ENCODE measurements around the gene FBXO11. TPM values are rescaled to one million over a fixed set of nuclear protein-coding genes. Genes with fewer than 3 reads are reported as not detected.

The FBXO11 gene
- total RNA-seq, 1 experiment from 2014 or later: 64.1 TPM

- CTCF ChIA-PET: interaction anchor here (0.8 kb wide), 2 partner anchors 15 to 20 kb away, joined by 3 to 5 read pairs; no protein-coding TSS in a partner anchor
Observed at GRCh38 chr2:47838249-47838648, 68.0 kb downstream of the FBXO11 start.

GRCh38 chr2:47833516-47833968 lies 72.8 kb downstream of the FBXO11 start:
- Mint-ChIP-seq H3K4me1 (ENCODE audit: insufficient read depth, unreplicated experiment) (no peaks in the 10 kb centered on the region), H3K4me3 (ENCODE audit: unreplicated experiment) (no peak overlapping the region), H3K9me3 (ENCODE audit: unreplicated experiment) (no peaks in the 10 kb centered on the region), H3K27ac (ENCODE audit: low read depth, unreplicated experiment) (no peak overlapping the region), H3K36me3 (ENCODE audit: insufficient read depth, unreplicated experiment) (peaks cover 85% of the 10 kb centered on the region), H3K27me3 (ENCODE audit: insufficient read depth, unreplicated experiment) (no peaks in the 10 kb centered on the region)
- CTCF ChIA-PET: interaction anchor here (0.6 to 0.9 kb wide), 2 partner anchors 24 to 25 kb away, joined by 3 read pairs; no protein-coding TSS in a partner anchor
- no peak for TF ChIP-seq CTCF (IDR thresholded peaks at IDR 0.05; ENCODE audit: unreplicated experiment)
- no peak for DNase-seq (ENCODE audit: unreplicated experiment)
- BruUV-seq (replicated peaks): no TSS peak
- intact Hi-C loops (cut with micrococcal nuclease): no loop called here
- POLR2A ChIA-PET: interaction anchor here (0.6 to 0.7 kb wide), 2 partner anchors 26 to 612 kb away, joined by 3 read pairs; no protein-coding TSS in a partner anchor

More at GRCh38 chr2:47838249-47838648, 68.0 kb downstream of the FBXO11 start:
- H3K4me3 Mint-ChIP-seq (ENCODE audit: unreplicated experiment): no peak overlapping the region
- intact Hi-C loops (cut with micrococcal nuclease): no loop called here
- H3K27ac Mint-ChIP-seq (ENCODE audit: low read depth, unreplicated experiment): no peak overlapping the region
- no TSS peak for BruUV-seq (replicated peaks)
- no peaks in the 10 kb centered on the region for H3K27me3 Mint-ChIP-seq (ENCODE audit: insufficient read depth, unreplicated experiment)
- POLR2A ChIA-PET: interaction anchor here (0.7 kb wide), 1 partner anchor 270 kb away, joined by 5 read pairs; no protein-coding TSS in a partner anchor
- no peaks in the 10 kb centered on the region for H3K9me3 Mint-ChIP-seq (ENCODE audit: unreplicated experiment)
- no peaks in the 10 kb centered on the region for H3K4me1 Mint-ChIP-seq (ENCODE audit: insufficient read depth, unreplicated experiment)
- H3K36me3 Mint-ChIP-seq (ENCODE audit: insufficient read depth, unreplicated experiment): peaks cover 56% of the 10 kb centered on the region
- no peak for DNase-seq (ENCODE audit: unreplicated experiment)
- TF ChIP-seq CTCF (IDR thresholded peaks at IDR 0.05; ENCODE audit: unreplicated experiment): no peak

GRCh38 chr2:47822518-47822917 lies 83.8 kb downstream of the FBXO11 start:
- no peak for TF ChIP-seq CTCF (IDR thresholded peaks at IDR 0.05; ENCODE audit: unreplicated experiment)
- H3K9me3 Mint-ChIP-seq (ENCODE audit: unreplicated experiment): no peaks in the 10 kb centered on the region
- no peak for DNase-seq (ENCODE audit: unreplicated experiment)
- H3K4me3 Mint-ChIP-seq (ENCODE audit: unreplicated experiment): no peak overlapping the region
- POLR2A ChIA-PET: interaction anchor here (0.8 kb wide), 1 partner anchor 22 kb away, joined by 4 read pairs; no protein-coding TSS in a partner anchor
- intact Hi-C loops (cut with micrococcal nuclease): no loop called here
- no peak overlapping the region for H3K27ac Mint-ChIP-seq (ENCODE audit: low read depth, unreplicated experiment)
- H3K4me1 Mint-ChIP-seq (ENCODE audit: insufficient read depth, unreplicated experiment): peaks cover 7% of the 10 kb centered on the region
- no TSS peak for BruUV-seq (replicated peaks)
- CTCF ChIA-PET: interaction anchor here (0.7 to 0.8 kb wide), 2 partner anchors 8 to 31 kb away, joined by 3 to 4 read pairs; no protein-coding TSS in a partner anchor
- peaks cover 78% of the 10 kb centered on the region for H3K36me3 Mint-ChIP-seq (ENCODE audit: insufficient read depth, unreplicated experiment)
- no peaks in the 10 kb centered on the region for H3K27me3 Mint-ChIP-seq (ENCODE audit: insufficient read depth, unreplicated experiment)

- Mint-ChIP-seq H3K4me1 (ENCODE audit: insufficient read depth, unreplicated experiment) (peaks cover 7% of the 10 kb centered on the region), H3K9me3 (ENCODE audit: unreplicated experiment) (no peaks in the 10 kb centered on the region), H3K4me3 (ENCODE audit: unreplicated experiment) (no peak overlapping the region), H3K36me3 (ENCODE audit: insufficient read depth, unreplicated experiment) (peaks cover 90% of the 10 kb centered on the region), H3K27ac (ENCODE audit: low read depth, unreplicated experiment) (no peak overlapping the region), H3K27me3 (ENCODE audit: insufficient read depth, unreplicated experiment) (no peaks in the 10 kb centered on the region)
- ChIA-PET CTCF (interaction anchor here (0.6 kb wide), 1 partner anchor 383 kb away, joined by 3 read pairs; no protein-coding TSS in a partner anchor), POLR2A (no interaction called here)
- BruUV-seq (replicated peaks): no TSS peak
- DNase-seq (ENCODE audit: unreplicated experiment): peak; percentile 47
- intact Hi-C loops (cut with micrococcal nuclease): no loop called here
- TF ChIP-seq CTCF (IDR thresholded peaks at IDR 0.05; ENCODE audit: unreplicated experiment): no peak
Observed at GRCh38 chr2:47819834-47820233, 86.5 kb downstream of the FBXO11 start.

Measured in MCF 10A (cell line).